HG02642 (cell line): ENCODE measurements around the gene ADGRG7.

ENCODE experiments used
- ATAC-seq: cut with Tn5 transposase; IDR thresholded peaks from one replicate; pipeline ENCODE4 v1.9.1; 2021; ENCODE audit warnings: mild to moderate bottlenecking; ENCODE audit not compliant: unreplicated experiment, poor library complexity

ADGRG7 gene

GRCh38 chr3:100726706-100727105 is 117.3 kb downstream of the ADGRG7 start:
- no peak for ATAC-seq

DNA sequence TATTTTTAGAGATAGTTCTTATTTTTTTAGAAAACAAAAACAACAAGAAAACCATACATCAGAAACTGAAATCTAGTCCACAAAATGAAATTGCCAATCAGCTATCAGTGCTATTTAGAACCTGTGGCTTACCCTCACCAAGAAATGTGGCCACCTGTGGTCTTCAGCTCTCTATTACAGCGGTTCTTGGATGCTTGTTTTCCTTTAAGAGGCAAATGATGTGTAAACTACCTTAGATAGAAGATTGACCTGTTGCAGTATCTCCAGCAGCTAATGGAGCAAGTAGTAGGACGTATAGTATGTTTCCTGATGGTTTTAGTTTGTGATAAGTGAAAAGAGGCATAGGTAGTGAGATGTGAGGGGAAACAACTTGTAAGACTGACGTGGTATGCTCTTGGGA is 121.1 kb downstream of the ADGRG7 start:
- ATAC-seq: peak; percentile 72

- no peak for ATAC-seq
These were observed 123.0 kb downstream of the ADGRG7 start for GRCh38 chr3:100732435-100732834.

- ATAC-seq: no peak
These were observed 127.9 kb downstream of the ADGRG7 start for GRCh38 chr3:100737334-100737733.

- ATAC-seq: no peak
These were observed 130.8 kb downstream of the ADGRG7 start for GRCh38 chr3:100740207-100740606.

GRCh38 chr3:100743535-100743934 is 134.1 kb downstream of the ADGRG7 start:
- no peak for ATAC-seq

- ATAC-seq: no peak
These were observed 135.3 kb downstream of the ADGRG7 start for GRCh38 chr3:100744671-100745070.
